Measurements from ENCODE around the gene AP5S1.

The AP5S1 gene

GRCh38 chr20:3847429-3847940 is 27.1 kb downstream of the AP5S1 start:
- Histone ChIP-seq H3K27ac (ENCODE audit: low read depth, low read length) (peak overlapping the region; percentile 66), H3K9ac (ENCODE audit: low read depth, low read length) (peak overlapping the region; percentile 69; the same call in 1 of the 2 replicates), H3K4me1 (ENCODE audit: control insufficient read depth, insufficient read depth, low read length) (no peaks in the 10 kb centered on the region), H3K4me3 (ENCODE audit: low read depth, low read length) (peak overlapping the region; percentile 75), H3K9me3 (ENCODE audit: control insufficient read depth, insufficient read depth, low read length) (no peaks in the 10 kb centered on the region), H3K36me3 (ENCODE audit: control insufficient read depth, insufficient read depth, low read length) (0 out of 2 replicates have a peak, but pooled peaks cover 3% of the 10 kb centered on the region), H3K27me3 (ENCODE audit: control insufficient read depth, insufficient read depth, low read length) (no peaks in the 10 kb centered on the region)

- H3K4me3 ChIP-seq (ENCODE audit: low read depth, low read length), result no peak overlapping the region
- H3K27ac ChIP-seq (ENCODE audit: low read depth, low read length), result no peak overlapping the region
- H3K9ac ChIP-seq (ENCODE audit: low read depth, low read length), result no peak overlapping the region
- no peaks in the 10 kb centered on the region for H3K4me1 ChIP-seq (ENCODE audit: control insufficient read depth, insufficient read depth, low read length)
- H3K36me3 ChIP-seq (ENCODE audit: control insufficient read depth, insufficient read depth, low read length), result 0 out of 2 replicates have a peak, but pooled peaks cover 3% of the 10 kb centered on the region
- H3K9me3 ChIP-seq (ENCODE audit: control insufficient read depth, insufficient read depth, low read length), result no peaks in the 10 kb centered on the region
- no peaks in the 10 kb centered on the region for H3K27me3 ChIP-seq (ENCODE audit: control insufficient read depth, insufficient read depth, low read length)
These were observed 28.2 kb downstream of the AP5S1 start for GRCh38 chr20:3848565-3848964.

GRCh38 chr20:3854462-3854871 is 34.1 kb downstream of the AP5S1 start:
- H3K4me1 ChIP-seq (ENCODE audit: control insufficient read depth, insufficient read depth, low read length), result no peaks in the 10 kb centered on the region
- H3K9ac ChIP-seq (ENCODE audit: low read depth, low read length), result no peak overlapping the region
- H3K36me3 ChIP-seq (ENCODE audit: control insufficient read depth, insufficient read depth, low read length), result peaks cover 25% of the 10 kb centered on the region
- no peaks in the 10 kb centered on the region for H3K27me3 ChIP-seq (ENCODE audit: control insufficient read depth, insufficient read depth, low read length)
- no peak overlapping the region for H3K4me3 ChIP-seq (ENCODE audit: low read depth, low read length)
- H3K27ac ChIP-seq (ENCODE audit: low read depth, low read length), result no peak overlapping the region
- no peaks in the 10 kb centered on the region for H3K9me3 ChIP-seq (ENCODE audit: control insufficient read depth, insufficient read depth, low read length)

DNA sequence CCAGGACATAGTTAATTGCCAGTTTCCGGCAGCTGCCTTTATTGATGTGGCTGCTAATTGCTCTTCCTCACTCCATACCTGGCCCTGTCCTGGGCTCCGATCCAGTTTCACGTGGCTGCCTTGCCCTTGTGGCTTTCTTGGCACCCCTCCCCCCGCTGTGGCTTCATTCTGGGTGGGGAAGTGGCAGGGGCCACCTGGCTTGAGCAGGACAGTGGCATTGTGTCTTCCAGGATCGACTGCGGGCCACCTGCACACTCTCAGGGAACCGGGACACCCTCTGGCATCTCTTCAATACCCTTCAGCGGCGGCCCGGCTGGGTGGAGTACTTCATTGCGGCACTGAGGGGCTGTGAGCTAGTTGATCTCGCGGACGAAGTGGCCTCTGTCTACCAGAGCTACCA is 37.1 kb downstream of the AP5S1 start:
- H3K9ac ChIP-seq (ENCODE audit: low read depth, low read length), result no peak overlapping the region
- H3K4me3 ChIP-seq (ENCODE audit: low read depth, low read length), result no peak overlapping the region
- no peaks in the 10 kb centered on the region for H3K4me1 ChIP-seq (ENCODE audit: control insufficient read depth, insufficient read depth, low read length)
- no peaks in the 10 kb centered on the region for H3K9me3 ChIP-seq (ENCODE audit: control insufficient read depth, insufficient read depth, low read length)
- H3K27me3 ChIP-seq (ENCODE audit: control insufficient read depth, insufficient read depth, low read length), result no peaks in the 10 kb centered on the region
- peaks cover 38% of the 10 kb centered on the region for H3K36me3 ChIP-seq (ENCODE audit: control insufficient read depth, insufficient read depth, low read length)
- H3K27ac ChIP-seq (ENCODE audit: low read depth, low read length), result no peak overlapping the region

DNA sequence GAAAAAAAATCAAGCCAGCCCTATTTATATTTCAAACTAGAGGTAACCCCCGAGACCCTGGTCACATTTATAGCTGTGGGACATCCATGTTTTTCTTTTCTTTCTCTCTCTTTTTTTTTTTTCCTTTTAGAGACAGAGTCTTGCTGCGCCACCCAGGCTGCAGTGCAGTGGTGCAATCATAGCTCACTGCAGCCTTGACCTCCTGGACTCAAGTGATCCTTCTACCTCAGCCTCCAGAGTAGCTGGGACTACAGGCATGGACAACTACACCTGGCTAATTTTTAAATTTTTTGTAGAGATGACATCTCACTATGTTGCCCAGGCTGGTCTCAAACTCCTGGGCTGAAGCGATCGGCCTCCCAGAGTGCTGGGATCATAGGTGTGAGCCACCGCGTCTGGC is 38.3 kb downstream of the AP5S1 start:
- no peak overlapping the region for H3K4me3 ChIP-seq (ENCODE audit: low read depth, low read length)
- peaks cover 51% of the 10 kb centered on the region for H3K36me3 ChIP-seq (ENCODE audit: control insufficient read depth, insufficient read depth, low read length)
- H3K4me1 ChIP-seq (ENCODE audit: control insufficient read depth, insufficient read depth, low read length), result no peaks in the 10 kb centered on the region
- no peak overlapping the region for H3K27ac ChIP-seq (ENCODE audit: low read depth, low read length)
- no peaks in the 10 kb centered on the region for H3K27me3 ChIP-seq (ENCODE audit: control insufficient read depth, insufficient read depth, low read length)
- no peak overlapping the region for H3K9ac ChIP-seq (ENCODE audit: low read depth, low read length)
- H3K9me3 ChIP-seq (ENCODE audit: control insufficient read depth, insufficient read depth, low read length), result no peaks in the 10 kb centered on the region

DNA sequence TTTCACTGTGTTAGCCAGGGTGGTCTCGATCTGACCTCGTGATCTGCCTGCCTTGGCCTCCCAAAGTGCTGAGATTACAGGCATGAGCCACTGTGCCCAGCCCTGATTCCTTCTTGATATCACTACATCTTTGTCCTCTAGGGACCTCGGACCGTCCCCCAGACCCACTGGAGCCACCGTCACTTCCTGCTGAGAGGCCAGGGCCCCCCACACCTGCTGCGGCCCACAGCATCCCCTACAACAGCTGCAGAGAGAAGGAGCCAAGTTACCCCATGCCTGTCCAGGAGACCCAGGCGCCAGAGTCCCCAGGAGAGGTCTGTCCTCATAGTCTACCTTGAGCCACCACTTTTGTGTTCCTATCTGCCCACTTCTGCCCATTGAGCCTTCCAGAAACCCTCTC is 40.8 kb downstream of the AP5S1 start:
- Histone ChIP-seq H3K4me1 (ENCODE audit: control insufficient read depth, insufficient read depth, low read length) (no peaks in the 10 kb centered on the region), H3K27me3 (ENCODE audit: control insufficient read depth, insufficient read depth, low read length) (no peaks in the 10 kb centered on the region), H3K27ac (ENCODE audit: low read depth, low read length) (no peak overlapping the region), H3K4me3 (ENCODE audit: low read depth, low read length) (no peak overlapping the region), H3K9ac (ENCODE audit: low read depth, low read length) (no peak overlapping the region), H3K9me3 (ENCODE audit: control insufficient read depth, insufficient read depth, low read length) (no peaks in the 10 kb centered on the region), H3K36me3 (ENCODE audit: control insufficient read depth, insufficient read depth, low read length) (peaks cover 73% of the 10 kb centered on the region)

GRCh38 chr20:3862333-3862732 is 42.0 kb downstream of the AP5S1 start:
- Histone ChIP-seq H3K9ac (ENCODE audit: low read depth, low read length) (no peak overlapping the region), H3K4me3 (ENCODE audit: low read depth, low read length) (no peak overlapping the region), H3K4me1 (ENCODE audit: control insufficient read depth, insufficient read depth, low read length) (no peaks in the 10 kb centered on the region), H3K36me3 (ENCODE audit: control insufficient read depth, insufficient read depth, low read length) (peaks cover 80% of the 10 kb centered on the region), H3K27ac (ENCODE audit: low read depth, low read length) (no peak overlapping the region), H3K27me3 (ENCODE audit: control insufficient read depth, insufficient read depth, low read length) (no peaks in the 10 kb centered on the region), H3K9me3 (ENCODE audit: control insufficient read depth, insufficient read depth, low read length) (no peaks in the 10 kb centered on the region)

DNA sequence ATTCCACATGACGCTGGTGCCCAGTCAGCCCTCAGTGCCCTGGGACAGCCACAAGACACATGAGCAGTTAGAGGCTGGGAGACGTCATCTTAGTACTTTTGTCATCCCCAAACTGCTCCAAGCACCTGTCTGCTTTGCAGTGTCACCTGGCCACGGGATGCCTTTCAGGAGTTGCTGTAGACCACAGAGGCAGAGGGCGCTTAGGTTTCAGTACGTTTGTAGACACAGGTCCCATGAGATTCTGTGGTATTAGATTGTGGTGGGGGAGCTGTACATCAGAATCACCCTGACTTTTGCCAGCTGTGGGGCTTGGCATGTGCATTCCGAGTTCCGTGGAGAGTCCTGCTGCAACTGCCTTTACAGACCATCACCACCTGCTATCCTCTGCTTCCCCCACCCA is 43.0 kb downstream of the AP5S1 start:
- no peak overlapping the region for H3K4me3 ChIP-seq (ENCODE audit: low read depth, low read length)
- H3K9me3 ChIP-seq (ENCODE audit: control insufficient read depth, insufficient read depth, low read length), result no peaks in the 10 kb centered on the region
- H3K9ac ChIP-seq (ENCODE audit: low read depth, low read length), result no peak overlapping the region
- H3K27me3 ChIP-seq (ENCODE audit: control insufficient read depth, insufficient read depth, low read length), result no peaks in the 10 kb centered on the region
- no peak overlapping the region for H3K27ac ChIP-seq (ENCODE audit: low read depth, low read length)
- peaks cover 77% of the 10 kb centered on the region for H3K36me3 ChIP-seq (ENCODE audit: control insufficient read depth, insufficient read depth, low read length)
- H3K4me1 ChIP-seq (ENCODE audit: control insufficient read depth, insufficient read depth, low read length), result no peaks in the 10 kb centered on the region

- H3K4me1 ChIP-seq (ENCODE audit: control insufficient read depth, insufficient read depth, low read length), result no peaks in the 10 kb centered on the region
- H3K27me3 ChIP-seq (ENCODE audit: control insufficient read depth, insufficient read depth, low read length), result no peaks in the 10 kb centered on the region
- no peak overlapping the region for H3K4me3 ChIP-seq (ENCODE audit: low read depth, low read length)
- peaks cover 70% of the 10 kb centered on the region for H3K36me3 ChIP-seq (ENCODE audit: control insufficient read depth, insufficient read depth, low read length)
- H3K27ac ChIP-seq (ENCODE audit: low read depth, low read length), result no peak overlapping the region
- no peaks in the 10 kb centered on the region for H3K9me3 ChIP-seq (ENCODE audit: control insufficient read depth, insufficient read depth, low read length)
- no peak overlapping the region for H3K9ac ChIP-seq (ENCODE audit: low read depth, low read length)
These were observed 44.2 kb downstream of the AP5S1 start for GRCh38 chr20:3864518-3864917.

DNA sequence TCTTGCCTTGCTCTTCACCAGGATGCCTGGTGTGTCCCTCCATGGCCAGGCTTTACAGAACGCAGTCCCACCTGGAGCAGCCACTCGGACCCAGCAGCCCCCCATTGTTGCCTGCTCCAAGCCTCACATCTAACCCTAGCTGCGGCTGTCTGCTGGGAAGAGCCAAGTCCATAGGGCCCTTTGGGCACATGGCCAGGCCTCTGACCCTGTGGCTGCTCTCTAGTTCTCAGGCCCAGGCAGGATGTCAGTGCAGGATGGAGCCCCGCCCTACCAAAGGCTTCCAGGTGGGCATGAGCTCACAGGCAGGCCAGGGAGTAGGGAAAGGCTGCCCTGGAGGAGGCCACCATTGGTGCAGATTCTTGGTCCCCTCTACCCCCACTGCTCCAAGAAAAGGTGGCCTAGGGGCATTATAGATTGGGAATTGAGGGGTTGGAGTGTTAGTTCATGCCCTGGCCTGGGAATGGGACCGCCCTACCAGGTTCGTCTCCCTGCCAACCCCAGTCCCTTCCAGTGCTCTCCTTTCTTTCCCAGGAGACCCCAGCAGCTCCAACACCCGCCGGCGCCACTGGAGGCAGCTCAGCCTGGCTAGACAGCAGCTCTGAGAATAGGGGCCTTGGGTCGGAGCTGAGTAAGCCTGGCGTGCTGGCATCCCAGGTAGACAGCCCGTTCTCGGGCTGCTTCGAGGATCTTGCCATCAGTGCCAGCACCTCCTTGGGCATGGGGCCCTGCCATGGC is 45.0 kb downstream of the AP5S1 start:
- H3K27ac ChIP-seq (ENCODE audit: low read depth, low read length), result no peak overlapping the region
- no peaks in the 10 kb centered on the region for H3K9me3 ChIP-seq (ENCODE audit: control insufficient read depth, insufficient read depth, low read length)
- H3K9ac ChIP-seq (ENCODE audit: low read depth, low read length), result no peak overlapping the region
- H3K36me3 ChIP-seq (ENCODE audit: control insufficient read depth, insufficient read depth, low read length), result peaks cover 70% of the 10 kb centered on the region
- no peak overlapping the region for H3K4me3 ChIP-seq (ENCODE audit: low read depth, low read length)
- H3K4me1 ChIP-seq (ENCODE audit: control insufficient read depth, insufficient read depth, low read length), result no peaks in the 10 kb centered on the region
- H3K27me3 ChIP-seq (ENCODE audit: control insufficient read depth, insufficient read depth, low read length), result no peaks in the 10 kb centered on the region

DNA sequence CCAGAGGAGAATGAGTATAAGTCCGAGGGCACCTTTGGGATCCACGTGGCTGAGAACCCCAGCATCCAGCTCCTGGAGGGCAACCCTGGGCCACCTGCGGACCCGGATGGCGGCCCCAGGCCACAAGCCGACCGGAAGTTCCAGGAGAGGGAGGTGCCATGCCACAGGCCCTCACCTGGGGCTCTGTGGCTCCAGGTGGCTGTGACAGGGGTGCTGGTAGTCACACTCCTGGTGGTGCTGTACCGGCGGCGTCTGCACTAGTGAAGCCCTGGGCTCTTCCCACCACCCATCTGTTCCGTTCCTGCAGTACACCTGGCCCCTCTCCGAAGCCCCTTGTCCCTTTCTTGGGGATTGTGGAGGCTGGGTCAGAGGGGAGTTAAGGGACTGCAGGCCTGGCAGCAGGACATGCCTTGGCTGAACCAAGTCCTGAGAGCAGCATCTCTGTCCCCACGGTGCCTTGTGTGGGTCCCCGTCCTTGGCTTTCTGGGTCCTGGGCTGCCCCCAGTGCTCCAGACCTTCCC is 45.6 kb downstream of the AP5S1 start:
- H3K27me3 ChIP-seq (ENCODE audit: control insufficient read depth, insufficient read depth, low read length), result no peaks in the 10 kb centered on the region
- H3K9ac ChIP-seq (ENCODE audit: low read depth, low read length), result no peak overlapping the region
- no peak overlapping the region for H3K27ac ChIP-seq (ENCODE audit: low read depth, low read length)
- no peaks in the 10 kb centered on the region for H3K4me1 ChIP-seq (ENCODE audit: control insufficient read depth, insufficient read depth, low read length)
- H3K36me3 ChIP-seq (ENCODE audit: control insufficient read depth, insufficient read depth, low read length), result peaks cover 68% of the 10 kb centered on the region
- H3K9me3 ChIP-seq (ENCODE audit: control insufficient read depth, insufficient read depth, low read length), result no peaks in the 10 kb centered on the region
- no peak overlapping the region for H3K4me3 ChIP-seq (ENCODE audit: low read depth, low read length)
